Testis (tissue), 3 donors: ENCODE results near the gene UBA52. TPM values are rescaled to one million over a fixed set of nuclear protein-coding genes. Genes with fewer than 3 reads are reported as not detected.

Experiments used
- DNase-seq: peaks from one replicate; pipeline ENCODE4 v3.0.0-alpha.2; 2019
- H3K27ac ChIP-seq, 2 donors: fragments of 200-600 bp; sonication (generic); one replicate each; pipeline ENCODE4 v1.5.1; 2019
- H3K27me3 ChIP-seq: fragments of 200-600 bp; sonication (generic); one replicate; pipeline ENCODE4 v1.5.1; 2019
- H3K36me3 ChIP-seq: fragments of 200-600 bp; sonication (generic); one replicate; pipeline ENCODE4 v1.5.1; 2017; ENCODE audit warnings: low read depth; ENCODE audit errors: missing control alignments
- H3K4me1 ChIP-seq: fragments of 200-600 bp; sonication (generic); one replicate; pipeline ENCODE4 v1.5.1; 2019
- H3K4me3 ChIP-seq, 2 donors: fragments of 200-600 bp; sonication (generic); one replicate each; pipeline ENCODE4 v1.5.1; 2017 to 2019
- H3K9me3 ChIP-seq: fragments of 200-600 bp; sonication (generic); one replicate; pipeline ENCODE4 v1.5.1; 2017
- POLR2A ChIP-seq: fragments of 450-650 bp; IDR thresholded peaks from one replicate; pipeline ENCODE4 v1.6.1; 2017; ENCODE audit warnings: antibody characterized with exemption, mild to moderate bottlenecking, moderate library complexity
- WGBS, 2 donors: methylation state at CpG; one replicate each; pipeline ENCODE4 v1.1.5; 2018; 5-methylcytosine and 5-hydroxymethylcytosine counted together
- intact Hi-C: fragments of 100-400 bp; cut with DNase I; formaldehyde crosslinking; loops from one replicate; pipeline ENCODE4 v1.15.1; 2023; ENCODE audit warnings: low total_unique reads
- polyA plus RNA-seq: library from polyadenylated mRNA; stranded (reverse); fragments of 350-450 nt; fragmentation: Illumina TruSeq; extraction: RNeasy Lipid Tissue Mini Kit (QIAGEN cat#74804); gene quantifications from one replicate; pipeline ENCODE4 v1.2.3, GENCODE V29; 2014; ENCODE audit warnings: low read depth, low replicate concordance; ENCODE audit not compliant: insufficient read depth
- total RNA-seq, 2 donors: library from RNA; depleted of rRNA; stranded (reverse); fragments of >200 nt; gene quantifications; one replicate each; pipeline ENCODE4 v1.2.3, GENCODE V29; 2016
- TF ChIP-seq, protein P1 (sequence below), 3 experiments: fragments of 450-650 bp in 2 of 3; fragments of 200-600 bp in 1 of 3; sonication (generic) in 1 of 3; IDR thresholded peaks; one replicate each; pipeline ENCODE4 v1.5.1; 2016 to 2019; ENCODE audit warnings: antibody characterized with exemption in 3 of 3, mild to moderate bottlenecking in 2 of 3, moderate library complexity in 1 of 3

The UBA52 gene
- total and polyA plus RNA-seq, 3 donors from 2014 or later, result 475 to 1,038 (median 508) TPM

DNA sequence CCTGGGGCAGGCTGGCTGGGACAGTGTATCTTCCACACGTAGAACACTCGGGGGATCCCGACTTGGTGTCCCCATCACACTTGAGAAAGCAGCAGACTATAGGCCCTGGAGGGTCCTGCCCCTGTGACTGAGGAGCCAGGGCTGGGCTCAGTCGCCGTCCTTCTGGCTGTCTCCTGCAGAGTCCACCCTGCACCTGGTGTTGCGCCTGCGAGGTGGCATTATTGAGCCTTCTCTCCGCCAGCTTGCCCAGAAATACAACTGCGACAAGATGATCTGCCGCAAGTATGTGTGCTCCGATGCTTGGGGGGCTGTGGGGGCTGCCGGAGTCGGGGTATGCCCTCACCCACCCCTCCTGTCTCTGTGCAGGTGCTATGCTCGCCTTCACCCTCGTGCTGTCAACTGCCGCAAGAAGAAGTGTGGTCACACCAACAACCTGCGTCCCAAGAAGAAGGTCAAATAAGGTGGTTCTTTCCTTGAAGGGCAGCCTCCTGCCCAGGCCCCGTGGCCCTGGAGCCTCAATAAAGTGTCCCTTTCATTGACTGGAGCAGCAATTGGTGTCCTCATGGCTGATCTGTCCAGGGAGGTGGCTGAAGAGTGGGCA, 3.1 kb downstream of the UBA52 start:
- H3K4me3 ChIP-seq, result no peak overlapping the region
- intact Hi-C loops, result loop anchor here (10.0 kb wide), 1 partner anchor 120 kb away; no protein-coding TSS in a partner anchor
- TF ChIP-seq, protein P1, sequence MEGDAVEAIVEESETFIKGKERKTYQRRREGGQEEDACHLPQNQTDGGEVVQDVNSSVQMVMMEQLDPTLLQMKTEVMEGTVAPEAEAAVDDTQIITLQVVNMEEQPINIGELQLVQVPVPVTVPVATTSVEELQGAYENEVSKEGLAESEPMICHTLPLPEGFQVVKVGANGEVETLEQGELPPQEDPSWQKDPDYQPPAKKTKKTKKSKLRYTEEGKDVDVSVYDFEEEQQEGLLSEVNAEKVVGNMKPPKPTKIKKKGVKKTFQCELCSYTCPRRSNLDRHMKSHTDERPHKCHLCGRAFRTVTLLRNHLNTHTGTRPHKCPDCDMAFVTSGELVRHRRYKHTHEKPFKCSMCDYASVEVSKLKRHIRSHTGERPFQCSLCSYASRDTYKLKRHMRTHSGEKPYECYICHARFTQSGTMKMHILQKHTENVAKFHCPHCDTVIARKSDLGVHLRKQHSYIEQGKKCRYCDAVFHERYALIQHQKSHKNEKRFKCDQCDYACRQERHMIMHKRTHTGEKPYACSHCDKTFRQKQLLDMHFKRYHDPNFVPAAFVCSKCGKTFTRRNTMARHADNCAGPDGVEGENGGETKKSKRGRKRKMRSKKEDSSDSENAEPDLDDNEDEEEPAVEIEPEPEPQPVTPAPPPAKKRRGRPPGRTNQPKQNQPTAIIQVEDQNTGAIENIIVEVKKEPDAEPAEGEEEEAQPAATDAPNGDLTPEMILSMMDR (IDR thresholded peaks at IDR 0.05), result no peak
- TF ChIP-seq POLR2A, result no peak
- H3K36me3 ChIP-seq, result no peaks in the 10 kb centered on the region
- H3K27ac ChIP-seq, result no peak overlapping the region
- H3K4me1 ChIP-seq, result peaks cover 11% of the 10 kb centered on the region
- 96 to 98% methylated on average over 16 to 18 of the region's 18 CpGs for WGBS, 2 donors
- no peaks in the 10 kb centered on the region for H3K27me3 ChIP-seq
- H3K9me3 ChIP-seq, result no peaks in the 10 kb centered on the region
- DNase-seq, result no peak

DNA sequence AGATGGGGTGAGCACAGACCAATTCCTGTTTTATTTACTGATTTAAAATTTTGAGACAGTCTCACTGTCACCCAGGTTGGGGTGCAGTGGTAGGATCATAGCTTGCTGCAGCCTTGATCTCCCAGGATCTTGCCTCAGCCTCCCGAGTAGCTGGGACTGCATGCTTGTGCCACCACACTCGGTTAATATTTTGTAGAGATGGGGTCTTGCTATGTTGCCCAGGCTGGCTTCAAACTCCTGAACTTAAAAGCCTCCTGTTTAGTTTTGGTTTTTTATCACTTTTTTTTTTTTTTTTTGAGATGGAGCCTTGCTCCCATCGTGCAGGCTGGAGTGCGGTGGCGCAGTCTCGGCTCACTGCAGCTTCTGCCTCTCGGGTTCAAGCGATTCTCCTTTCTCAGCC, 4.7 kb downstream of the UBA52 start:
- 92 to 95% methylated on average over 8 of the region's 8 CpGs for WGBS, 2 donors
- Histone ChIP-seq H3K9me3 (no peaks in the 10 kb centered on the region), H3K36me3 (no peaks in the 10 kb centered on the region), H3K4me3 (no peak overlapping the region), H3K27ac (no peak overlapping the region), H3K27me3 (no peaks in the 10 kb centered on the region), H3K4me1 (peaks cover 11% of the 10 kb centered on the region)
- intact Hi-C loops, result loop anchor here (10.0 kb wide), 1 partner anchor 122 kb away; no protein-coding TSS in a partner anchor
- TF ChIP-seq POLR2A, result no peak
- TF ChIP-seq, protein P1 (IDR thresholded peaks at IDR 0.05), result no peak
- DNase-seq, result no peak

DNA sequence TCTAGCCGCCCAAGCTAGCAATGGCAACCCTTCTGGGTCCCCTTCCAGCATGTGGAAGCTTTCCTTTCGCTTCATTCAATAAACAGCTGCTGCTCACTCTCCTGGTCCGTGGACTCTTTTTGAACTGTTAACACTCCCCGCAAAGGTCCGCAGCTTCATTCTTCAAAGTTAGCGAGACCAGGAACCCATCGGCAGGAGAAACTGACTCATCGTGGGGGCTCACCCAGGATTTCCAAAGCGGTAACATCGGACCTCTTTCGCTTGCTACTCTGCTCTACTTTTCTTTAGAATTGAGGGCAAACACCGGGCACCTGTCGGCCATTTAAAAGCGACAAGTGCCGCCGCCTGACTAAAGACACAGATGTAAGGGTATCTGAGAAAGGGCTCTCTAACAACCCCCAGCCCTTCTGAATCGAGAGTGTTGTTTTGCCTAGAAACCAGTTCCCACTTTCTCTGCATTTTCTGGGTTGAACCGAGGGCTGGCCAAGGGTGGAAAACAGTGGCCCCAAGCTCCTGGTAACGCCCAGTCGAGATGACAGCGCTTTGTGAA, 5.8 kb downstream of the UBA52 start:
- Histone ChIP-seq H3K9me3 (no peaks in the 10 kb centered on the region), H3K4me3 (no peak overlapping the region), H3K36me3 (no peaks in the 10 kb centered on the region), H3K27ac (no peak overlapping the region), H3K27me3 (no peaks in the 10 kb centered on the region), H3K4me1 (peaks cover 9% of the 10 kb centered on the region)
- intact Hi-C loops, result loop anchor here (10.0 kb wide), 1 partner anchor 123 kb away; no protein-coding TSS in a partner anchor
- WGBS, 2 donors, result 87 to 88% methylated on average over 21 of the region's 21 CpGs
- TF ChIP-seq POLR2A, result no peak
- TF ChIP-seq, protein P1 (IDR thresholded peaks at IDR 0.05), result no peak
- no peak for DNase-seq

DNA sequence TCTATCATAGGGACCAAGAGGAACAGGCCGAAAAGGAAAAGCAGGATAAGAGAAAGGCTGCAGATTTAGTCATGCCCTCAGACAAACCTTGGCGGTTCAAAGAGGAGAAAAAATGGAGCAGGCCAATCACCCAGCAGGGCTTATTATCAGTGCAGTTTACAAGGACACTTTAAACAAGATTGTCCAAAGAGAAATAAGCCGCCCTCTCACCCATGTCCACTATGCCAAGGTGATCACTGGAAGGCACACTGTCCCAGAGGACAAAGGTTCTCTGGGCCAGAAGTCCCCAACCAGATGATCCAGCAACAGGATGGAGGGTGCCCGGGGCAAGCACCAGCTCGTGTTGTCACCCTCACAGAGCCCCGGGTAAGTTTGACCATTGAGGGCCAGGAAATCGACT, 8.7 kb downstream of the UBA52 start:
- no peaks in the 10 kb centered on the region for H3K9me3 ChIP-seq
- 63 to 67% methylated on average over 5 to 7 of the region's 7 CpGs for WGBS, 2 donors
- TF ChIP-seq, protein P1 (IDR thresholded peaks at IDR 0.05), result no peak
- TF ChIP-seq POLR2A, result no peak
- intact Hi-C loops, result no loop called here
- no peak overlapping the region for H3K27ac ChIP-seq
- no peaks in the 10 kb centered on the region for H3K27me3 ChIP-seq
- no peak overlapping the region for H3K4me3 ChIP-seq
- no peak for DNase-seq
- no peaks in the 10 kb centered on the region for H3K4me1 ChIP-seq
- no peaks in the 10 kb centered on the region for H3K36me3 ChIP-seq

DNA sequence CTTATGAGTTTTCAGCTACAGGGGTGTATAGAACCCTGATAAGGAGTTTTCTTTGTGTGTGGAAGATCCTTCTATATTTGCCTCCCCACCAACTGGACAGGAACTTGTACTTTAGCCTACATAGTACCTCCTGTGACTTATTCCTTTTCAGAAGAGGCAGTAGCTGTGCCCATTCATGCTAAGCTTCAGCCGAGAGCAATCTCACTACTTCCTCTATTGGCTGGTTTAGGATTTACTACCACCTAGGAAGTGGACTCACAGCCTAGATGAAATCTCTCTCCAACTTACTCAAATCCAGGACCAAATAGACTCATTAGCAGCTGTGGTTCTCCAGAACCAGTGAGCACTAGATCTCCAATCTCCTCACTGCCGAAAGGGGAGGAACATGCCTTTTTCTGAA, 14.6 kb downstream of the UBA52 start:
- H3K4me3 ChIP-seq, result no peak overlapping the region
- no peak for DNase-seq
- intact Hi-C loops, result no loop called here
- no peaks in the 10 kb centered on the region for H3K27me3 ChIP-seq
- no peaks in the 10 kb centered on the region for H3K9me3 ChIP-seq
- WGBS, 2 donors, result 53 to 65% methylated on average over 2 of the region's 2 CpGs
- H3K4me1 ChIP-seq, result peaks cover 13% of the 10 kb centered on the region
- no peak overlapping the region for H3K27ac ChIP-seq
- TF ChIP-seq, protein P1 (IDR thresholded peaks at IDR 0.05), result no peak
- TF ChIP-seq POLR2A, result no peak
- no peaks in the 10 kb centered on the region for H3K36me3 ChIP-seq
